Fibroblast of skin of abdomen (primary cell): ENCODE results near the gene TALDO1.

ENCODE experiments used
- DNase-seq: peaks from one replicate; pipeline ENCODE4 v3.0.0-alpha.2; 2013

TALDO1 gene

DNA sequence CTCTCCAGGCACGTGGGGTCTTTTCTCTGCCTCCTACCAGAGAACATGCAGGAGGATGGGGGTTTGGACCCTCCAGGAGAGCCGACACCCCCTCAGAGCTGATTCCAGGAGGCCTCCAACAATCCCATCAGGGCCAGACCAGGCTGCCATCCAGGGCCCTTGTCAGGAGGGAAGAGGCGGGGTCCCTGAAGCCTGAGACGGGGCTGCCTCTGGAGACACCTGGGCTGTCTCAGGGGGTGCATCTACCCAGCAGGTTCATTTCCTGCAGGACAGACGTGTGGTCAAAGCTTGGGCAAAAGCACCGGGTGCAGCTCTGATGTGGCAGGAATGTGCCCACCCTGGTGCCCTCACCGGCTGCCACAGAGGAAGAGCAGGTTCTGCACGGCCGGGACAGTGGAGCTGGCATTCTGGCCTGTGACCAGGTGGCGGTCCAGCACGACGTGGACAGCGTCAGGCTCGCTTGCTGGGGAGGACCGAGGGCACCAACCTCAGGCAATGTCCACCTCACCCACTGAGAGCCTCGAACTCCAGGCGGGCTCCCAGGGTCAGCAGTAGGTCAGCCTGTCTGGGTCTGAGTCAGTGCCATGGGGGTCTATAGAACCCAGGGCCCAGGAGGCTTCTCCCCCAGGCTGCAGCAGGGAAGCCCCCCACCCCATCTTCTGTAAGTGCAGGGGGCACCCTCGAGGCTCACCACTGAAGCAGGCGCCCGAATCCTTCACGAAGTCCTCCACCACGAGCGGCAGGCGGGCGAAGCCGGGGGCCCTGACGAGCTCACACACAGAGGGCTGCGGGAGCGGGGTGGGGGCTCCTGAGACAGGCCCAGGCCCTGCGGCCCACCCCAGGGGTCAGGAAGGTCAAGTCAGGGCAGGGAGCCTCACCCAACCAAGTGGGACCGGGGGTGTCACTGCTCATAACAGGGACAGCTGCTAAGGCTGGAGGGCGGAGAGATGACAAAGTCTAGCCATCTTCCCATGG, 23.7 kb downstream of the TALDO1 start:
- DNase-seq: no peak

DNA sequence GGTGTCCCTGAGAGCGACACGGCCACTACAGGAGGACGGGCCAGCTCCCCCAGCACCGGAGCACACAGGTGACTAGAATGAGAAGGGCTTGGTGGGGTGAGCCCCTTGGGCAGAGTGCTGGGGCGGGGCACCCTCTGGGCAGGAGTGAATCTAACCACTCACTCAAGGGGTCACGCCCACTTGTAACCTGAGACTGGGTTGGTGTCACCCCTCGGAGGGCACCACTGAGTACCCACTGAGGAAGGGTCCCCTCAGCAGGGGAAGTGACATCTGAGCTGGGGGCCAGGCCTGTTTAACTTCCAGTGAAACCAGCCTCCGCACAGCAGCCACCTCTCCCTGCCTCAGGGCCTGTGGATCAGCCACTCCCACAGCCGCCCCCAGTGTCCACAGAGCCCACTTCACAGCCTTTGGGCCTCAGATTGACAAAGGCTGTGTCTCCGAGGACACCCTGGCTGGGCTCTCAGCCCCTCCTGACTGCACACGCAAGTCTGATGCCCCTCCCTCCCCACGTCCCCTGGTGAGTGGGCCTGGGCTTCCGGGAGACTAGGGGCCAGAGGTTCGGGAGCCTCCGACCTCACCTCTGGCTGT, 24.4 kb downstream of the TALDO1 start:
- no peak for DNase-seq

DNA sequence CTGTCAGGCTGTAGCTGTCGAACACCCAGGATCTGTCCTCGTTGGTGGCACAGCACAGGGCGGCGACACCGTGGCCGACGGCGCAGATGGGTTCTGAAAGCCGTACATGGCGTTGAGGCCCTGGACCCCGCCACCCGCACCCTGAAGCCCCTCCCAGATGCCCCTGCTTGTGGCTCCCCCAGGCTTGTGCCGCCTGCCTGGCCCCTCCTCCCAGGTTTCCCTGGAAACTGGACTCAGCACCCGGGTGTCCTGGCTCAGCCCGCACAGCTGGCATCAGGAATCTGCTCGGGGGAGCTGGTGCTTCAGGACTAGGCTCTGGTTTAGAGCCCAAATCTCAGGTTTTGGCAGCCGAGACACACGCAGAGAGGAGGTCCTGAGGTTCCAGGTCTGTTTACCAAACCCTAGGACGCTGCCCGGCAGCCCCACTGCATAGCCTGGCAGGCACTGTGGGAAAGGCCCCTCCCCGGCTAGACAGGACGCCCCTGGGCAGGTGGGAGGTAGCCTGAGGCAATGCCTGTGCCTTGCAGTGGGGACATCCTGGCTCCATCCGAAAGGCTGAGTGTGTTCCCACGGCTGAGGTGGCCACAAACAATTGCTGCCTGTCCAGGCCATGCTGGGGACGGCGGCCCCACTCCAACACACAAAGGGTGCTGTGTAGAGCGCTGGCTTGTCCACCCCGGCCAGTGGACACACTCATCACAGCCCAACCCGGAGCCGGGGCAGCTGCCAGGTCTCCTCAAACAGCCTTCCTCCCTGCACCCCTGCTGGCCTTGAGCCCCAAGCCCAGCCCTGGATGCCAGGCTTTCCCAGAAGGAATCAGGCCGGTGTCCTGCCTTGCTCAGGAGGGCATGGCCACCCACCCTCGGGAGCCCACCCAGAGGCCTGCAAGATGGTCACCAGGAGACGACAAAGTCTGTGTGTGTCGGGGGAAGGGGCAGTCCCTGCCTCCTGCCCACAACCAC, 25.4 kb downstream of the TALDO1 start:
- DNase-seq: no peak

DNA sequence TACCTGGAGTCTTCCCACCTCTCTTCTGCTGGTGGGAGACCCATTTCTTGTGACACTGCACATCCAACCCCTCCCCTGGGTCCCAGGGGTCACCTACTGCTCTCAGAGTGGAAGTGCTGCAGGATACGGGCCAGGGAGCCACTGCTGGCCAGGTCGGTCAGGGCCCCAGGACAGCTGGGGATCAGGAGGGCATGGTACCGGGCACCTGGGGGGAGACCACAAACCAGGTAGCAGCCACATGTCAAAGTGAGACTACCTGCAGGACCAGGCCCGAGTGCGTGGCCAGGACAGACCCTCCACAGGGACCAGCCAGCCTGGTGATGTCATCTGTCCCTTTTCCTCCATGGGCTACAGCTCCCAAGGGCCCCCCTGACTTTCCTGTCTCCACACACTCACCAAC, 26.2 kb downstream of the TALDO1 start:
- DNase-seq: no peak

DNA sequence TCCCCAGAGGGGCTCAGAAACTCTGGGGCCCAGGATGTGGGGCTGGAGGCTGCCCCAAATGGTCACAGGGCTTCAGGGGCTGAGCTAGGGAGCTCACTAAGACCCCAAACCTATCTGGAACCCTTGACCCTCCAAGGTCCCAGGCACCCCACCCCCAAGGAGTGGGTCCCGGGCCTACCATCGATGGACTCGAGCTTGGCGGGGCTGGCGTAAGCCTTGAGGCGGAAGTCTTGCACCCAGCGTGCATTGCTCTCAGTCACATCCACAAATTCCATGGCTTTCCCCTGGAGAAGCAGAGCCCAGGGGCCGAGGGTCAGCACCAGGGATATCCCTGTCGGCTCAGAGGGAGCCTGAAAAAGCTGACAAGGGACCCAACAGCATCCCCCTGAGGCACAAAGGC, 26.6 kb downstream of the TALDO1 start:
- no peak for DNase-seq

DNA sequence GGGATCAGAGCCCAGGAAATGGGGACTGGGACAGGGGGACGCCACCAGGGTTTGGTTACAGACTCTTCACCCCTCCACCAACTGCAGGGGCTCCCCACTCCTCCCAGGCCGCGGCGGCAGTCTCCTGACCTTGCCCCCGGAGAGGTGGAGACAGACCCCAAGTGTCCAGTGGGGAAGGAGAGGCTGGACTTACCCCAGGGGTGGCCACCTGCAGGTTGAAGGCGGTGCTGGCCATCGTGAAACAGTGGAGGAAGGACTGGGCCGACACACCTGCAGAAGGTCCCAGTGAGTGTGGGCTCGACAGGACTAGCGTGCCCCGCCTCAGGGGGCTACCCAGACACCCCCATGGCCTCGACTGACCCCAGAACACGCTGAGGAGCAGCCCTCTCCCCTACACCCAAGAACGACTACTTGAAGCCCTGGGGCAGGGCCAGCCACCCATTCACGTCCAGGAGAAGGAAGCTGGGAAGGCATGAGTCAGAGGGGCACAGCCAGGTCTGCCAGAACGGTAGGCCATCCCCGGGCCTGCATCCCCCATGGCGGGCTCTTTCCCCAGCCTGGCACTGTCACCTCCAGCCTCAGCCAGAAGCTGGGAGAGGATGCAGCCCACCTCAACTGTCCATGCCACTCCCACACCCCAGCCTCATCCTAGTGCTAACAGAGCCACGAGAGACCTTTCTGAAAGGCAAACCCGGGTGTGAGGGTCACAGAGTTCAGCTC, 27.8 kb downstream of the TALDO1 start:
- no peak for DNase-seq

DNA sequence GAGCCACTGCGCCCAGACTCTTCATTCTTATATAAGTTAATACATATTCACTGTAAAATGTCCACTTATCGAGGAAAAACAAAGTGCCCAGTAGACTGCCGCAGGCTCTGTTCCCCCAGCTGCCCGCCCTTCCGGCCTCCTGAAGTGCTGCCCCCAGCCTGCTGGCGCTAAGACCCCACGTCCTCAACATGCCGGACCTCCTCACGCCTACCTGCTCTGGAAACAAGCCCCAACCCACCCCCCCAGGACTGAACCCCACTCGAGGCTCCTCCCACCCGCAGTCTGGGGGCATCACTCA, 28.9 kb downstream of the TALDO1 start:
- no peak for DNase-seq

DNA sequence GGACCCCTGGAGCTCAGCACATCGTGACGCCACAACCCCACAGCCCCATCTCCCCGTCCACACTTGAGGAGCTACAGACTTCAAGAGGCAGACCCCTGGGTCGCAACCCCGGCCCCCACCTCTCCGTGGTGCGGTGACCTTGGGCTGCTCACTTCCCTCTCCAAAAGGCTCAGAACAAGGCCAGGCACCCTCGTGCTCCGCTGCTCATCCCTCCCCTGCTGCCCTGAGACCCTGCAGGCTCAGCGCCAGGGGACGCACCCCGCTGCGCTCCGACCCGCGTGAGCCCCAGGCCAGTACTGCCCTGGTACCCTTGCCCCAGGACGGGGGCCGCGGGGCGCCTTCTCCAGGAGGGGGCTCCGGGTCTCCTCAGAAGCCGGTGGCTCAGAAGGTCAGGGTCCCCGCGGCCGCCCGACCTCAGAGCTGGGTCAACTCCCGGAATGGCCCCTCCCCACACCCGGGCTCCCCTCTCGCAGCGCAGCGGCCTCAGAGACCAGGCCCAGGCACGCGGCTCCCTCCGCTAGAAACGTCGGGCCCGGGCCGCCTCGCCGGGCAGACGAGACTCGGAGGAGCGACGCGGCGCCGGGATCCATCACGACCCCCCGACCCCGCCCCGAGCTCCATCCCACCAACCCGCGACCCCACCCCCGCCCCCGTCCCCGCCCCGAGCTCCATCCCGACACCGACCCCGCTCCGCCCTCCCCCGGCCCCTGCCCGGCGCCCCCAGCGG, 29.5 kb downstream of the TALDO1 start:
- no peak for DNase-seq

DNA sequence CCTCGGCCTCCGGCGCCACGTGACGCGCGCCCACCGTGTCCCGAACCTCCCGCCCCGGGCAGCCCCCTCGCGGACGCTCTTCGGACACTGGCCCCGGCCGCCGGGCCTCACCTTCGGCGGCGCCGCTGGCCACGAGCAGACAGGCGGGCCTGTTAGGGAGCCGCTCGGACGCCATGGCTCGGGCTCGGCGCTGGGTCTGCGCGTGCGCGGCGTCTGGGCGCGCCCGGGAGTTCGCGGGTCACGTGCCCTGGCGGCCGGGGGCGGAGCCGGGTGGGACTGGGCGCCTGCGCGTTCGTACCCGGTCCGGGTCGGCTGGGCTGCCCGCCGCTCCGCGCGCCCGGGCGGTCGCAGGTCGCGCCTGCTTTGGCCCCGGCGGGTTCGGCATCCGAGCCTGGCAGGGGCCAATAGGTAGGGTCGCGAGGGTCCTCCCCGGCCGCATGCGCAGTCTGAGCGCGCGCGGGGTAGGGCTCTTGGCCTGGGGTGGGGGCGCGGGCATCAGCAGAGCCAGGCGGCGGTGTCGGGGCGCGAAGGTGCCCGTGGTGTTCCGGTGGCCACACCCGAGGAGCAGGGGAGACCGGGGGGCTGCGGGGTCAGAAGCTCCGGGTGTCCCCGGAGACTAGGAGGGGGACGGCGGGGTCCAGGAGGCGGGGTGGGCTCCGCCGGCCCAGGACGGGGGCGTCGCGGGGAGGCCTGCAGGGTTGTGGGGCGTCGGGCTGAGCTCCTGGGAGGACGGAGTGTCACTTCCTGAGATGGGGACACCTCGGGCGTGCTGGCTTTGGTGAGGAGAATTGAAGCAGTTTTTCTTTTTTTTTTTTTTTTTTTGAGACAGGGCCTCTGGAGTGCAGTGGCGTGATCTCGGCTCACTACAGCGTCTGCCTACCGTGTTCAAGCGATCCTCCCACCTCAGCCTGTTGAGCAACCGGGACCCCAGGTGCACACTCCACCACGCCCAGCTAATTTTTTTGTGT, 30.3 kb downstream of the TALDO1 start, which contains the start of gene GATD1:
Gene GATD1, minus strand, starts transcription at position 200 of the 968 bp plus-strand sequence. Its CDS starts 25 bp downstream, at position 175.
- DNase-seq: peak; percentile 84

DNA sequence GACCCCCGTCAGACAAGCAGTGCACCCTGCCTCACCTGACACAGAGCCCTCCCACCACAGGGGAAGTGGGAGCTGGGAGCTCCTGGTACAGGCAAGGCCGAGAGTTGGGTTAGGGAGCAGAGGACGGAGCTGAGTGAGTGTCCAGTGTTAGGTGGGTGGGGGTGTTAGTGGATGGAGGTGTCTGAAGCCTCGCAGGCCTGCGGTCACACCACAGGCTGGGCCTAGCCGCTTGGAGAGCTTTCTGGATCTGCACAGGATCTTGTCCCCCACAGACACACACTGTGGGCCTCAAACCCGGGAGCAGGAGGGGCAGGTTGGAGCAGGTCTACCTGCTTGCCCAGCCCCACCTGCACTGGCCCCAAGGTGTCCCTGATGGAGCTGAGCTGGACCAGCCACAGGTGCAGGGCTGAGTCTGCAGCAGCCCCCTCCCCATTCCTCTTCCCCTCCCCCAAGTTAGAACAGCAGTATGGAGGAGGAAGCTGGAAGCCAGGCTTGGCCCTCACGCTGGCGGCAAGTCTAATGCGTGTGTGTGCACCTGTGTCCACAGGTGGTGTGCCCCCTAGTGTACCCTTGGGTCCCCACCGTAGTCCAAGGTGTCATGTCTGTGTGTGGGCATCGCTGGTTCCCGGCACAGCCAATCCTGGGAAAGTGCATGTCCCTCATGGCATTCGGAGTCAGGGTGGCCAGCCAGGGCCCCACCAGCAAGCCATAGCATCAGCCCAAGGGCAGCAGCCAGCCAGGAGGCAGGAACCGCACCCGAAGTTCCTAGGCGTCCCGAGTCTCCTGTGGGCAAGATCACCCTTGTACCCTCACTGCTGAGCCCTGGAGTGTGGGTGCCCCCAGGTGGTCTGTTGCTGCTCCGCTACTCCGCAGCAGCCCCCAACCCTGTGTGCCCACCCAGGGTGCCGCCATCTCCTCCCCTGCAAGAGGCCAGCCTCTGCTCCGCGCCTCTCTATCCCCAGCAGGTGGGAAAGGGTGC, 32.0 kb downstream of the TALDO1 start:
- no peak for DNase-seq

DNA sequence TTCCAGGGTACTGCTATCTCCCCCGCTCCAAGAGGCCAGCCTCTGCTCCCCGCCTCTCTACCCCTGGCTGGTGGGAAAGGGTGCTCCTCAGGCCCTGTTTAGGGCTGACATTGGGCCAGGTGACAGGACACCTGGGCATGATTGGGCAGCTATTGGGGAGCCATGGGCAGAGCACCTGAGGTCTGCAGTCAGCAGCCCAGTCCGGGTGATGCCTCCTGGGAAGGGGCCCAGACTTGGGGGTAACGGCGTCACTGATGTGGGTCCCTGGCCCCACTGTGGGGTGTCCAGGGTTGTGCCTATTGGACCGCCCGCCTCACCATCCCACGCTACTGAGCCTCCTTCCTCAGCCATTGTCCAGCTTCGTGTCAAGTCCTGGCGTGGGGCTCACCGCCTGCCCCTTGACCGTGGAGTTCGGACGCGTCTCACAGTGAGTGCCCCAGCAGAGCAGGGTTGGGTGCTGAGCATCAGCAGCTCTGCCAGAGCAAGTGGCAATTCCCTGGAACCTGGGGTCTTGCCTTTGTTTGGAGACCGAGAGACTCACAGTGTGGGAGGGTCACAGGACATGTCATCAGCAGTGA, 32.8 kb downstream of the TALDO1 start:
- DNase-seq: no peak

DNA sequence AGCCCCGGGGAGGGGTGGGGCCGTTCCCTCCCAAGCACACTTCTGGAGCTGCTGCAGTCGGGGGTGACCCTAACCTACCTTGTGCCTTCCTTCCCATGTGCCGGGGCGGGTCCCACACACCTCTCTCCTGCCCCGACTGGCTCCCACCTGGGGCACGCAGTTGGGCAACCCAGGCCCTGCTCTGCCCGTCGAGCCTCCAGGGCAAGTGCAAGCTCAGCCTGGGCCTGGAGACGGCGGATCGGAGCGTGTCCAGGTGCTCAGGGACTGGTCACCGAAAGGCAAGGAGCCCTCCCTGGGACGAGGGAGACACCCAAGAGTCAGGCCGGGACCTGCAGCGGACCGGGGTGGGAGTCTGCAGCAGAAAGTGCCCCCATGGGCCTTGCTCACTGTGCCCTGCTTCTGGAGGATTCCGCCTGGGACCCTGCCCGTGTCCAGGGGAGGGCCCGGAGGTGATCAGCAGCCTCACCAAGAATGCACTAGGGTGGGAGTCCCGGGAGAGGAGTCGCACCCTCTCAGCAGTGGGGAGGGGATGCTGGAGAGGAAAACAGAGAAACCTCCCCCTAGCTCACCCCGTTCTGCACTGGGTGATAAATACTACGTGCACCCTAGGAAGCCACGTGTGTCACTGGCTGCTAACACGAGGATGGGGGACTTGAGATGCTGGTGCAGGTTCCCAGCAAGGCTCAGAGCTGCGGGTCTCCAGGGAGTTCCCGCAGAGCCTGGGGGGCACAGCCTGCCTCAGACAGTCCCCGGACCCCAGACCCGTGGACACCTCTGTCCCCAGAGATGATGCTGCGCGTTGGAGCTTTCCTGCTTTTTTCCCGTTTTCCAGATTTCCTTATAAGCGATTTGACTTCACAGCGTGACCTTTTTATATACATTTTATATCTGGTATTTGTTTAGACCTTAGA, 35.3 kb downstream of the TALDO1 start:
- no peak for DNase-seq

DNA sequence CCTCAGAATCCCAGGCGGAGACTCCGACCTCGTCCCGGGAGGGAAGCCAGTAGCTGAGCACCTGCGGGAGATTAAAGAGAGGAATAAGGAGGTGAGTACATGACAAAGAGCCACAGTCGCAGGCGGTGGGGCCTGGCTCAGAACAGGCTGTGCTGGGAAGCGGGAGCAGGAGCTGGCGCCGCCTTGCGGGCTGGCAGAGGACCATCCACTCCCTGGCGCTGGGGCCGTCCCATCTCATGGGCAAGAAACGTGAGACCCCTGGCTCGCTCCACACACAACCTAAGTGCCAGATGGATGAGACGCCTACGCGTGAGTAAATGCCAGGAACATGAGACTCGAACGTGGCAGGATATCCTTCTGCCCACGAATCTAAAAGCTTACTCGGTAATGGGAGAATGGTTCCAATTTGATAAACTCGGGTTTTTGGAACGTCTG, 36.3 kb downstream of the TALDO1 start:
- peak; percentile 87 for DNase-seq

DNA sequence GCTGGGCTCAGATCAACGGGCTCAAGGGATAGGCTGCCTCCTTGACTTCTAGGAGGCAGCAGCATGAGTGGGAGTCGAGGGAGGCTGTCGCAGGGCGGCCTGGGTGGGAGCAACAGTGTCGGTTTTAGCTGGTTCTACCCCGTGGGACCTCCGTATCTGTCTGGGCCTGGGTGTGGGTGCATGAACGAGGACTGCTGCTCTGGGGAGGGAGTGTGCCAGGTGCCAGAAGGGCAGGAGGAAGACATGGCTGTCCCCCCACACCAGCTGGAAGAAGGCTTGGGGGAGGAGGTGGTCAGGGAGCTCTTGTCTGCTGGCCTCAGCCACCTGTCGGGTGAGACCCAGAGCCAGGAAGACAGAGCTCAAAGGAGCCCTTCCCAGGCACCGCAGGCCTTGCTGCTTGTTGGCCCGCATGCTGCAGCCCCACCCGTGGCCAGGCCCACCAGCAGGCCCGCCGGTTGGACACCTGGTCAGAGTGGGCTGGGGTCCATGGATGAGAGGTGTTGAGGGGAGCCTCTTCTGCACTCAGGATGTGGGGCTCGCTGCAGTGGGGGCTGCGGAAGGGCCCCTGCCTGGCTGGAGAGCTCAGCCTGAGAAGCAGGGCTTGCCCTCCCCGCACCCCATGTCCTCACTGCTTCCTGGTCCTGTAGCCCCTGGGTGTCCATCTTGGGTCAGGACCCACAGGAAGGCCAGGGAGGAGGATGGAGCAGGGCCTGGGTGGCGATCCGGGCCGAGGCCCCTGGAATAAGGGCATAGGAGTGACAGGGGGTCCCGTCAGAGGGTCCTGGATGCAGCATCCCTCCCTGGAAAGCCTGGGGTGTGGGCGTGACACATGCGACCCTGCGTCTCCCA, 39.2 kb downstream of the TALDO1 start:
- no peak for DNase-seq

DNA sequence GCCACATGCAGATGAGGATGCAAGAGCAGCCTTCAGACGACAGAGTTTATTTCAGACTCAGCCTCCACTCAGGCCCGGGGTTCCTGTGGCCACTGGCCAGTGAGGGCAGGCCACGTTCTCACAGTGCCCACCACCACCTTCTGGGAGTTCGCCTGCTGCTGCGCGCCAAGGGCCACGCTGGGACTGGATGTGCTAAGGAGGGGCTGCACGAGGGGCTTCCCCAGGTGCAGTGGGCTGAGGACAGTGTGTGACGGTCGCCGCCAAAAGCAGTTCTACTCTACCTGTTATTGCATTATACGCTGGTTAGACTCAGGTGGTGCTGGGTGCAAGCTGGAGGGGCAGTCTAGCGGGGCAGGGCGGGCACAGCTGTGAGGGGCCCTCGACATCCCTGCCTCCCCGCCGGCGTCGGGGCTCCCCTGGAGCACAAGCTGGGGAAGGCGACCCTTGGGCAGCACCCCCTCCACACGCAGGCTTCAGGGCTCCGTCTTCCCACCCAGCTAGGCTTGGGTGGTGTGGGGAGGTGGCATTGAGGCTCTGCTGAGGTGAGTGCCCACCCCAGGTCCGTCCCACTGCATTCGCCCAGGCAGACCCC, 39.9 kb downstream of the TALDO1 start:
- no peak for DNase-seq

DNA sequence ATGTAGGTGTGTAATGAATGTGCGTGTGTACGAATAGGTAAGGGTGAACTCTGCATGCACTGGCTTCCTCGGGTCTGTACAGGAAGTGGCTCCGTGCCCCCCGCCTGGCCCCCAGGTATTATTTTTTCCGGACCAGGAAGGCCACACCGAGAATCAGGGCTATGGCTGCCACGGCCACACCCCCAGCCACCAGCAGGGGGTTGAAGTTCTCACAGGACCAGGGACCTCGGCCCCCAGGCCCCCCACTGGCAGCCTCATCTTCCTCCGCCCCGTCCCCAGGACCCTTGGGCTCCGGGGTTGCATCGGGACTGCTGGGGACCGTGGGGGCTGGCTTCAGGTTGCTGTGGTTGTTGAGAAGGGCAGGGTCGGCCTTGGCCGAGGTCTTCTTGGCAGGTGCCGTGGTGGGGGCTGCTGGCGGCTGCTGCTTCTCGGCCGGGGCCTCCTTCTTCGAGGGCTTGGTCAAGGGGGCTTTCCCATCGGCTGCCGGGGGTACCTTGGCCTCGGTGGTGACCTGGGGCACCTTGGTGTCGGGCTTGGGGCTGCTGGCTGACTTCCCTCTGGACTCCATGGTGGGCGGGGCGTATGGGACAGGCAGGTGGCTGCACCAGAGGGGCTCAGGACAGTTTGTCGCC, 40.9 kb downstream of the TALDO1 start:
- DNase-seq: no peak
